Fibroblast of lung (primary cell): ENCODE results near the gene ZYG11B. TPM values are rescaled to one million over a fixed set of nuclear protein-coding genes. Genes with fewer than 3 reads are reported as not detected.
"Not testable (repeated sequence)": the region's sequence is repeated elsewhere in the genome, so short reads cannot be mapped to it uniquely, and the experiment has no call there.

Experiments
- DNase-seq, 2 donors: peaks; one replicate each; pipeline versions ENCODE4 v3.0.0 to v3.0.0-alpha.2; 2010; ENCODE audit warnings: low read depth in 2 of 2
- H2AFZ ChIP-seq: 2 replicates; pipeline ENCODE4 v1.5.1; 2012; ENCODE audit warnings: low read length, control low read depth, inconsistent platforms
- H3K27ac ChIP-seq: 2 replicates; pipeline ENCODE4 v1.5.1; 2011; ENCODE audit warnings: low read length, control low read depth; ENCODE audit not compliant: insufficient read depth
- H3K27me3 ChIP-seq: 2 replicates; pipeline ENCODE4 v1.5.1; 2011; ENCODE audit warnings: mild to moderate bottlenecking, low read length; ENCODE audit not compliant: control insufficient read depth, insufficient read depth
- H3K36me3 ChIP-seq: 2 replicates; pipeline ENCODE4 v1.5.1; 2011; ENCODE audit warnings: low read length; ENCODE audit not compliant: control insufficient read depth, insufficient read depth
- H3K4me1 ChIP-seq: 2 replicates; pipeline ENCODE4 v1.5.1; 2011; ENCODE audit warnings: low read length; ENCODE audit not compliant: control insufficient read depth, insufficient read depth; ENCODE audit errors: extremely low read depth
- H3K4me2 ChIP-seq: 2 replicates; pipeline ENCODE4 v1.5.1; 2011; ENCODE audit warnings: low read length, control low read depth; ENCODE audit not compliant: insufficient read depth; ENCODE audit errors: extremely low read depth
- H3K4me3 ChIP-seq, 4 experiments: fragments of 200-600 bp in 1 of 4; sonication (generic) in 1 of 4; replicated peaks in 1 of 4; 2 replicates each; pipeline ENCODE4 v1.5.1; 2011 to 2016; ENCODE audit warnings: low read length in 4 of 4, low read depth in 3 of 4, mild to moderate bottlenecking in 3 of 4, control low read depth in 2 of 4, inconsistent platforms in 1 of 4, mixed read lengths in 1 of 4; ENCODE audit not compliant: insufficient read depth in 1 of 4; ENCODE audit errors: control extremely low read depth in 1 of 4
- H3K79me2 ChIP-seq: 2 replicates; pipeline ENCODE4 v1.5.1; 2012; ENCODE audit warnings: mild to moderate bottlenecking, low read length, inconsistent platforms; ENCODE audit not compliant: control insufficient read depth, insufficient read depth
- H3K9ac ChIP-seq: 2 replicates; pipeline ENCODE4 v1.5.1; 2011; ENCODE audit warnings: mild to moderate bottlenecking, low read length, control low read depth; ENCODE audit not compliant: insufficient read depth
- H3K9me3 ChIP-seq: 2 replicates; pipeline ENCODE4 v1.5.1; 2012; ENCODE audit warnings: low read depth, low read length; ENCODE audit not compliant: control insufficient read depth, insufficient read depth
- H4K20me1 ChIP-seq: 2 replicates; pipeline ENCODE4 v1.5.1; 2011; ENCODE audit warnings: low read length; ENCODE audit not compliant: control insufficient read depth, insufficient read depth; ENCODE audit errors: extremely low read depth
- CTCF ChIP-seq, 2 donors: IDR thresholded peaks in 1 of 2; conservative IDR thresholded peaks in 1 of 2; 1 replicate in 1 of 2; 2 replicates in 1 of 2; pipeline ENCODE4 v1.5.1; 2011 to 2012; ENCODE audit warnings: low read length in 2 of 2, control low read depth in 1 of 2, inconsistent platforms in 1 of 2, low read depth in 1 of 2, mild to moderate bottlenecking in 1 of 2
- EZH2 ChIP-seq: IDR thresholded peaks from 2 replicates; pipeline ENCODE4 v1.5.1; 2012; ENCODE audit warnings: low read length, control low read depth, mild to moderate bottlenecking; ENCODE audit errors: missing control alignments
- polyA plus RNA-seq, 2 donors: library from polyadenylated mRNA; depleted of rRNA in 1 of 2; stranded (reverse) in 1 of 2; unstranded in 1 of 2; fragments of >200 nt; gene quantifications; 2 replicates each; pipeline ENCODE4 v1.2.1, GENCODE V29; 2011 to 2012; ENCODE audit warnings: missing spikeins in 1 of 2
- total RNA-seq: library from RNA; depleted of rRNA; stranded (reverse); fragments of >200 nt; gene quantifications from 2 replicates; pipeline ENCODE4 v1.2.1, GENCODE V29; 2014

The ZYG11B gene
- total and polyA plus RNA-seq, 2 donors (not counting 1 experiment from before 2014, with no cell fraction given) = 30.2 to 50.7 TPM

GRCh38 chr1:52814465-52814864 is 88.2 kb downstream of the ZYG11B start:
- Histone ChIP-seq H3K79me2 (no peaks in the 10 kb centered on the region), H3K9me3 (no peaks in the 10 kb centered on the region), H3K4me1 (no peaks in the 10 kb centered on the region), H3K36me3 (peaks cover 3% of the 10 kb centered on the region), H4K20me1 (no peaks in the 10 kb centered on the region), H3K27ac (no peak overlapping the region), H3K27me3 (no peaks in the 10 kb centered on the region), H2AFZ (no peak overlapping the region), H3K9ac (no peak overlapping the region), H3K4me3 (no peak overlapping the region), H3K4me2 (no peak overlapping the region)
- peak; percentile 5 to 29 for DNase-seq
- TF ChIP-seq CTCF (conservative IDR thresholded peaks at IDR 0.05 in 1 of 2, IDR thresholded peaks at IDR 0.05 in 1 of 2; ENCODE audit: low read depth in 1 of 2, low read length in 2 of 2) = no peak
- no peak for TF ChIP-seq EZH2

GRCh38 chr1:52820830-52821229 is 94.6 kb downstream of the ZYG11B start:
- H3K27me3 ChIP-seq, H3K9ac ChIP-seq, H2AFZ ChIP-seq, H3K79me2 ChIP-seq, H3K4me1 ChIP-seq, H3K4me3 ChIP-seq, H4K20me1 ChIP-seq, H3K9me3 ChIP-seq, DNase-seq, H3K27ac ChIP-seq, H3K36me3 ChIP-seq, H3K4me2 ChIP-seq: not testable (repeated sequence)

- H2AFZ ChIP-seq = no peak overlapping the region
- H4K20me1 ChIP-seq = no peaks in the 10 kb centered on the region
- DNase-seq = peak in 1 of 2 donors; percentile 38
- no peaks in the 10 kb centered on the region for H3K9me3 ChIP-seq
- H3K9ac ChIP-seq = no peak overlapping the region
- H3K79me2 ChIP-seq = no peaks in the 10 kb centered on the region
- H3K4me3 ChIP-seq = no peak overlapping the region
- no peaks in the 10 kb centered on the region for H3K27me3 ChIP-seq
- peaks cover 2% of the 10 kb centered on the region for H3K36me3 ChIP-seq
- peak in 1 of 2 donors; percentile 31 for TF ChIP-seq CTCF (conservative IDR thresholded peaks at IDR 0.05 in 1 of 2, IDR thresholded peaks at IDR 0.05 in 1 of 2; ENCODE audit: low read depth in 1 of 2, low read length in 2 of 2)
- no peak for TF ChIP-seq EZH2
- no peak overlapping the region for H3K27ac ChIP-seq
- H3K4me2 ChIP-seq = no peak overlapping the region
- H3K4me1 ChIP-seq = no peaks in the 10 kb centered on the region
Observed at GRCh38 chr1:52825868-52826267, 99.6 kb downstream of the ZYG11B start.
